Hematopoietic multipotent progenitor cell treated with erythropoietin and hydrocortisone succinate and interleukin-3 and kit ligand, for 6 days (in vitro differentiated cells): ENCODE results near the gene TSPAN11.
A peak's percentile ranks its signal among the peaks of the same experiment; 100 is the strongest.
"Not testable (repeated sequence)": the region's sequence is repeated elsewhere in the genome, so short reads cannot be mapped to it uniquely, and the experiment has no call there.

Source experiments
- DNase-seq: peaks from one replicate; pipeline ENCODE4 v3.0.0-alpha.2; 2015

The TSPAN11 gene

DNA sequence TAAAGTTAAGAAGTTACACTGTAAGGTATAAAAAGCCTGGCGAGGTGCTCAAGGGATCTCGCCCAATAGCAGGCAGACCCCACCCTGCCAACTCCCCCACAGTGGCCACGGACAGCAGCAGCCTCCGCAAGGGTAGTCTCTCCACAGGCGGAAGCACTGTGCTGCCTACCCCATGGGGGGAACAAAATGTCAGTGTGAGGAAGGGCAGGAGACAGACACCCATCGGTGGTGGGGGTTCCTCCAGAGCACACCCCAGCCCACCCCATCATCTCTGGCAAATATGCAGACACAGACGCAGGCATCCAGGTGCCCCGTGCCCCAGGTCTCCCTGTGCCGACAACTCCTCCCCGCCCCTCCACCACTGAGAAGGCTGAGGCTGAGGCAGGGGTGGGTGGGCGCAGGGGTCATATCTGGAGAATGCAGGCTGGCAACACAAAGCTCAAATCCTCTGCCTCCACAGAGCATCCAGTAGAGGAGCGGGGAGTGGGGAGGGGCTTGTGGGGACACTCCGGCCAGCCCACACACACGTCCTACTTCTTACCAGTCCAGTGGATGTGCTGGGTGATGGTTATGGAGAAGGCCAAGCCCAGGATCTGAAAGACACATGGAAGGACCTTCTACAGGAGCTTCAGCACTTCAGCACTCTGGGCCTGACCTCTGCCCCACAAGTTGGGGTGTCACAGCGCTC lies 78.9 kb downstream of the TSPAN11 start:
- DNase-seq = no peak

DNA sequence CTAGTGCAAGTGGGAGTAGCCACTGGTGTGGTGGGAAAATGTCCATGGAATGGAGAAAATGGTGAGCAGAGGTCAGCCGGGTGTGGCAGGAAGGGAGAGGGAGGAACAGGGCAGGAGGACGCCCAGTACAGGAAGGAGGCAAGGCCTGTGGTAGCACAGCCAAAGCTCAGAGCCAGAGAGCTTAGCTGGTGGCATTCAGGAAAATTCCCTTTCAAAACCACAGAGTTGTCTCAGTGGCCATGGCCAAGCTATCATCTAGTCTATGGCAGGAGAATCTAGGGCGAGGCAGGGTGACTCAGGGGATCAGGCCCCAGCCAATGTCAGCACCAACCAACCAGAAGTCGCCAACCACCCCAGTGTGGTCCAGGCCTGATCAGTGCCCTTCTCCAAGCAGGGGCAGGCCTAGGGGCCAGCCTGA lies 79.4 kb downstream of the TSPAN11 start:
- DNase-seq = peak; percentile 31

DNA sequence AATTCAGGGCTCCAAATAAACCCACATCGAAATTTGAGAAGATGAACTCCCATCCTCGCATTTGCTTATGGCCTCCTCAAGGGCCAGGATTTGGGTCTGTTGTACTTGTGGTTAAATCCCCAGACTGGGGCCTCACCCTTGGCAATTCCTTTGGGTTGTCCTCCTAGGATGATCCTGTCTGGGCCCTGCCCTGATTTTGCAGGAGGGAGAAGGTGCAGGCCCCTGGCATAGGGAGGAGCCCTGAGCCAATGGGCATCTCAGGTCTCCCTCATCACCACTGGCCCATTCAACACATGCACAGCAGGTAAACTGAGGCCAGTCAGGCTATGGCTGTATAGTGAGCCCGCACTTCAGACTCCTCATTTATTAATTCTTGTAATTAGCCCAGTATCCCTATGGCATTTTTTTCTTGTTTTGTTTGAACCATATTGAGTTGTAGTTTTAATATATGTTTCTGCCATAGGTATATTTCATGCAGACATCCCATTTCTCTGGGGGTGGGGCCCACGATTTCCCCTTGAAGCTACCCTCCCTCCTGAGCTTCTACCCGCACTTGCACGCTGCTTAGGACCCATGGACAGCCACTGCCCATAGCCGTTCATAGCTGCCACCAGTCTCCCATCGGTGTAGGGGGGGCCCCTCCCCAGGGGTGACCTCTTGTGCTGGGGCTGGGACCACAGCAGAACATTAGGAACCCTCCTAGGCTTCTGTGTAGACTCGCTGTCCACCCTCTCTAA lies 80.0 kb downstream of the TSPAN11 start:
- no peak for DNase-seq

DNA sequence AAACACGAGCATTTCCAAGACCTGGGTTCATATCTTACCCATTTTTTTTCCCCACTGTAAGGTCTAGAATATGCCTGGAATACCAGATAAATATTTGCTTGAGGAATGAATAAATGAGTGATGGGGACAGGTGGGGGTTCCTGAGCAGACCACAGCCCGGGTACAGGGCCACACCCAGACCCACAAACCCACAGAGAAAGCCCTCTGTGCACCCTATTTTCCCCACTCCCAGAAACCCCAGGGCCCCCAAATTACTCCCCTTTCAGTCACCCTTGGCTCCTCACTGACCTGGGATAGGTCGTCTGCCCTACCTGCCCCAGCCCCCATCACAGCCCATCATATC lies 80.6 kb downstream of the TSPAN11 start:
- DNase-seq = no peak

DNA sequence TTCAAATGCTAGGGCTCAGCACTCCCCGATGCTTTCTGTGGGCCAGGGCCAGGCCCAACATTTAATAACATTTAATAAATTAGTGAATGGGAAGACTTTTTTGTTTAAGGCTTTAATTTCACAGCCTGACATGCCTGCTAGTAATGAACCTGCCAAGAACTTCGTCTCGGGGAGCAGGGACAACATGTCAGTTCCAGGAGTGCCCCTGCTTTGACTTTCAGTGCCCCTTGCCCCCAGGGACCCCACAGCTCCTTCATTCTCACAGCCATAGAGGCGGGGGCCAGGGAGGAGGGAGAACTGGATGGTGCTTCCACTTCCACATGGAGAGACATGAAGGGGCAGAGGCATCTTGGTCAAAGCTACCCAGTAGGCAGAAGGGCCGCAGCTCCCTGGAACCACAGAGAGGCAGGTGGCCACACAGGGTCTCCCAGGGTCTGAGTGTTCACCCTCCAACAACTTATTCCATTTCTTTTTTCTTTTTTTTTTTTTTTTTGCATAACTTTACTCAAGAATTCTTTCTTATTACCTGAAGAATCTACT lies 81.2 kb downstream of the TSPAN11 start:
- no peak for DNase-seq

DNA sequence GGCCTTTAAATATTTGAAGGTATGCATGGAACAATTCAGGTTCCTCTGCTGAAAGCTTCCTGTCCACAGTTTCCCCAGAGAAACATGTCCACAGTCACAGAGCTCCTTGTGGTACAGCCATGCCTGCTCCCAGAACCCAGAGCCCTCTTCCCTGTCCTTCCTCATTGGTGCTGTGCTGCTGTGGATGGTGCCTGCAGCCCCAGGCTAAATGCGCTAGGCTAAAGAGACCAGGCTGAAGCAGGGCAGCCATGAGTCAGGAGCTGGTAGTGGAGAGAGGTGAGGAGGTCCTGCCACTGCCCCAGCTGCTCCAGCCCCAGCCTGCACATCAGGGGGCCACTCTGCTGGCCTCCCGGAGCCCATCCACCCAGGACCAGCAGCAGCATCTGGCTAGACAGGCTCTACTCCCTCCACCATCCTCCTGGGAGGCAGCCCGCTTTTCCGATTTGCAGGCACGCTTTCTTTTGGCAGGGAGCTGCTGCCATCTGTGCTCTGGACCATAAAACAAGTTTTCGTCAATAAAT lies 81.8 kb downstream of the TSPAN11 start:
- no peak for DNase-seq

DNA sequence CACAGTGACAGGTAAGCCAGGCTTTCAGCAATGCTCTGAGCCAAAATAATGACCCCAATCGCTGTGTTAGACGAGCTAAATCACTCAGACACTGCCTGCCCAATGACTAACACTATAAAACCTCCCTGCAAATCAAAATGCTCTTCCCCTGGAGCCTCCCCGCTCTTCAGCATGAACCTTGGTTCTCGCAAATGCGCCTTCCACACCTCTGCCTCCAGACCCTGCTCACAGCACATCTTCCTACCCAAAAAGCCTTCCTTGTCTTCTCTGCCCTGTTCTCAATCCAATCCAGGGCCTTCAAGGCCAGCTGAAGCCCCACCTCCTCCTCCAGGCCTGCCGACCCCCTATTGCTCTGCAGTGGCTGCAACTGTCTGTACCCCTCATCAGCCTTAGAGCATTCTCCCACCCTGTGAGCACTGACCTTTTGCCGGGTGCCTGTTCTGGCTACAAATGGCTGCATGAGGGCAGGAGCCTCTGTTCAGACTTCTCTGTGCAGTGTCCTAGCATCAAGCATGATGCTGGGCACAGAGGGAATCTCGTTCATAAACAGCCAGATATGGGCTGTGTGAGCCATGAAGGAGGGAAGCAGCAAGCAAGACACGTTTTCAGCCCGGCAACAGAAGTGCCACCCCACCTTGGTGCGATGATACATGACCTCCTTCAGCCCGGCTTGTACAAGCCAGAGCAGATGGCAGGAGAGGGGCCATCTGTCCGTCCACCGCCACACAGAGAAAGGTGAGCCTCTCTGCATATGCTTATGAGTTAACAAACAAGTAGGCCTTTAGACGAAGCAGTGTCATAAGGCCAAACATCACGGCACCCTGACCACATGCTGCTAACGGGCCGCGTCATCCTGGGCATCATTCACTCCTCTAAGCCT lies 82.7 kb downstream of the TSPAN11 start:
- DNase-seq = no peak

DNA sequence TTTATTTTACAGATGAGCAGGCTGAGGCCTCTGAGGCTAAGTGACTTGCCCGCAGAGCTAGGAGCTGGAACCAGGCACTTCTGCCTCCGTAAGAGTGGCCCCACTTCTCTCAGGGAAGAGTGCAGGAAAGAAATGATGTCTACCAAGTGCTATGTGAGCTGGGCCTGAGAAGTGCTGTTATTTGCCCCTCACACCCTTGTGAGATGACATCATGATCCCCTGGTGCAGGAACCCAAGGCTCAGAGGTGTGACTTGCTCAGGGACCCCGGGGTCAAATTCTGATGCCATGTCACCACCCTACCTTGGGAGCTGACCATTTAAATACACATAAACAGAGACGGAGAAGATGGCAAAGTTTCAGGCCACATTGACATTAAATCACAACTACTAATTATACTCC lies 83.4 kb downstream of the TSPAN11 start:
- no peak for DNase-seq

DNA sequence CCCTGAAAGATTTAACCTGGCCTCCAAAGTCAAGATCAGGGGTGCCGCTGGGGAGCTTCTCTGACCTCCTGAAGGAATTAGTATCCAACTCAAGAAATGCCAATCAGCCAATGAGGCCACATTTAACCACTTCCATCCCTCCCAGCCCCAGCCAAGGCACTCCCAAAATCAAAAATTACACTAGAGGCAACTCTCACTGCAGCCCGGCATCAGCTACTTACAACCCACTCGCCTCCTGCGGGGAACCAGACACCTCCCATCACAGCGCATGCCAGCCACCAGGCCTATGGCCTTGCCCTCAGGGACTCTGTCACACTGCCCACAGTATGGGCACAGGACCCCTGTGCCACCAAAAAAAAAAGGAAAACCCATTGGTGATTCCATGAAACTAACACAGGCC lies 84.8 kb downstream of the TSPAN11 start:
- no peak for DNase-seq

DNA sequence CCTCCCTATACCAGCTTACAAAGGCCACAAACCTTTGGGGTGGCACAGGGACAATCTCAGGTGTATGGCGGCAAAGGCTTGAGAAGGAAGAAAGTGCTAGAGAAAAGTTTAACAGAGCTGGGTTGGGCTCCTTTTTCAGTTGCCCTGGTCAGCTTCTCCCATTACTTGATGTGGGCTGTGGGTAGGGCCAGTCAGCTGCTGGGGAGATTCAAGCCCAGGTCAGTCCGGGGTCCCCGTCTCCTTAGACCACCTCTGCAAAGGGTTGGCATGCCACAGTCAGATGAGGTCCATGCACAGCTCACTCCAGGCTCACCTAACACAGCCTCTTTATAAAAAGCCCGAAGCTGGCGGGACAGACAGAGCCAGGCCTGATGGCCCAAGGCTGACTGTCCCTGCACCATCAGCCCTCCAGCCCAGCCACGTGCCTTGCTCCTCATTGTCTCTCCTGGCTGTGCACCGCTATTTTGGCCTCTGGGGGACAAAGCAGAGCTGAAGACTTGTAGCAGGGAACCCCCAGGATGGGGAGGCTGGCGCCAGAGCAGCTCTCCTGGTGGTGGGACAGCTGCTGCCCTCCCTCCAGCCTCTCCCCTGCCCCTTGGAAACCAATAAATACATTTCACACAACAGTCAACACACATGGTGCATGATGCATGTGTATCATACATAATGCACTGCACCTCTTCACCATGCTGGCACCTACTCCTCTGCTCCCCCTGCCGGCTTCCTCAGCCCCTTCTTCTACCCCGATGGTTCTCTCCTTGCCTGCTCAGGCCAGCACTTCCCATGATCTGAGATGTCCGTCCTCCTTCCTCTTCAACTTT lies 85.4 kb downstream of the TSPAN11 start:
- peak; percentile 10 for DNase-seq

DNA sequence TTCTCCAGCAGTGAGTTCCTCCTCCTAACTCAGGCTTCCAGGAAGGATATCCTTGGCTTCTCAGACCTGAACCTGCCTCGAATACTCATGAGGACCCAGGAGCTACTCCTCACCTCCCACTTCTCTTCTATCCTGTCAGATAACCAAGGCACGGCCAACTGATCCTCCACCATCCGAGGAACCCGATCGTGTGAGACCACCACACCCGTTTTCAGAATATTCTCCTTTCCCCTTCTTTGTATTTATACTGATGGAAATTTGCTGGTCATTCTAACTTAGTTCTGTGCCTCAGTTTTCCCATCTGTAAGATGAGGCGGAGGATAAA lies 86.0 kb downstream of the TSPAN11 start:
- not testable (repeated sequence) for DNase-seq

DNA sequence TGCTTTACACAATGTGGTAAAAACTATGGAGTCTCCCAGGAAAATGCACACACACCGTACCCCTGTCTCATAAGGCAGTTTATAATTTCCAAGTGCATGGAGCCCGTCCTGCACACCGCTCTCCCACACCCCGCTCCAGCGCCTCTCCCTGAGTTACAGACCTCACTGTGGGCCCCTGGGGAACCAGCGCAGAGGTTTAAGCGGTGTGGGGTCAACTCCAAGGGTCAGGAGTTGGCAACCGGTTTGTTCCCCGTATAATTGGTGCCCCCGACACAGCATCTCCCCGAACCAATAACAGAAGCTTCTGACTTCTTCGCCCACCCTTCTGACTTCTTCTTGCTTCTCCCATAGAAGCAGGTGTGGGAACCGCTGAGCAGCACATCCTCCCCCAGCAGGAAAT lies 88.7 kb downstream of the TSPAN11 start:
- no peak for DNase-seq

DNA sequence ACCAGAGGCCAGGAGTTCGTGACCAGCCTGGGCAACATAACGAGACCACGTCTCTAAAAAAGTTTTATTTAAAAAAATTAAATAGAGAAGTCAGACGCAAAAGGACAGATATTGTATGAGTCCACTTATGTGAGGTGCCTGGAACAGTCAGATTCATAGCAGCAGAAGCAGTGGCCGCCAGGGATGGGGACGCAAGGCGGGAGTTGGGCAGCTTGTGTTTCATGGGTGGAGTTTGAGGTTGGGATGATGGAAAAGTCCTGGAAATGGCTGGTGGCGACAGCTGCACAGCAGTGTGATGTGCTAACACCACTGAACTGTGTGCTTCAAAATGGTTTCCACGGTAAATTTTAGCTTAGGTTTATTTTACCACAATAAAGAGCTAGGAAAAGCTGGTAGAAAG lies 89.5 kb downstream of the TSPAN11 start:
- DNase-seq = no peak

DNA sequence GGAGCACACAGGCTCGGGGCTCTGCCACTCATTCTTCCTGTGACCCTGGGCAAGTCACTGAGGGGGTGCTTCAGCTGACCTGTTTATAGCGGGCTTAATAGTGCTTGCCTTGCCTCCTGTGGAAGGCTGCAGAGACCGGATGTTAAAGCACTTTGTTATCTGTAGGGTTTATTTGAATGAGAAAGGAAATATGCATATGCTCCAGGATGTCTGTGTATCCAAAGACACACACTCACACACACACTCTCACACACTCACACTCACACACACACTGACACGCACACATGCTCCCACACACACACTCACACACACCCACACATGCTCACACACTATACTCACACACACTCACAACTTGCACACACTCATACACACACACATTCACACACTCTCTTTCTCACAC lies 91.0 kb downstream of the TSPAN11 start:
- DNase-seq = no peak

DNA sequence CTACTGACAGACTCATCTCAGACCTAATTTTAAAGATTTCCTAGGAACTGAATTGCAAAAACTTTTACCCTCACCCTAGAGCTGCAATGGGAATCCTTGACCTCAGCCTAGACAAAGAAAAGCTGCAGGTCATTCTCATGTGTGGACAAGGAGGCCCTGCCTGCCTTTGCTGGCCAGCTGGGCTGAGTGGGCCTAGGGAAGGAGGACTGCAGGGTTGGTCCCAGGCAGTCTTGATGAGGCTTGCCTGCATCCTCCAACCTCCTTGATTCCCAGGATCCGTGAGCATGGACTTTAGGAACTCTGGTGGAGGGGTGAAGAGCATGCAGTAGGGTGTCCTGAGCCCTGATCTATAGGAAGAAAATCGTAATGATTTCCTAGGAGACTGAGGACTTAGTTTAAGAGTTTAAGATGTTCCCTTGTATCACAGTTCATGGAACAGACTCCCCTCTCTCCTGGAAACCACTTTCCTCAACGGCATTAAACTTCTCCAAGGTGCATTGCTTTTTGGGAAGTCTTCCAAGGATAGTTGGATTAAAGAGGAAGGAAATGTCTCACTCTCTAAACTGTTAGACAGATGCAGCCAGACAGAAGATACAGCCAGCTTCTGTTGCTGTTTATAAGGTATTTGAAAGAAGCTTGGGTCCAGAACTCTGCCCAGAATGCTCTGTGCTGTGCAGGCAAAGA lies 91.7 kb downstream of the TSPAN11 start:
- DNase-seq = no peak

DNA sequence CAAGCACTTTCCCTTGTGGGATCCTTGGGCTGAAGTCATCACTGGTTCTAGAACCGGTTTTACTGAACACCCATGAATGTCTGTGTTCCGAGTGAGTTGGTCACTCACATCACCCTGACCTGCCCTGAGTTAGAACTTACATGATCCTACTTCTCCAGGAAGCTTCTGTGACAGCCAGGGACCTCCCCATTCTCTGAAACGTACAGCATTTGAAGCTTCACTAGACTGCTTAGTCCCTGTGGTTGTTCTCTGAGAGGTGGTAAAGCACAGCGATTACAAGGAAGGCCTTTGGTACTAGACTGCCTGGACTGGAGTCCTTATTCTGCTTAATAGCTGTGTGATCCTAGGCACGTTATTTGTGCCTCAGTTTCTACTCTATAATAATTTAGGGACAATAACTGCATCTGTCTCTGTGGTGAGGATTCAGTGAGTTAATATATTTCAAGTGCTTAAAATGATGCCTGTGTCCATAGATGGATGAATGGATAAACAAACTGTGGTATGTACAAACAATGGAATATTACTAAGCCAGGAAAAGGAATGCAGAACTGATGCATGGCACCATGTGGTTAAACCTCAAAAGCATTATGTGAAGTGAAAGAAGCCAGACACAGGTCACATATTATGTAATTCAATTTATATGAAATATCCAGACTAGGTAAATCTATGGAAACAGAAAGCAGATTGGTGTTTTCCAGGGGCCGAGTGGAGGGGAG lies 92.4 kb downstream of the TSPAN11 start:
- DNase-seq = no peak

DNA sequence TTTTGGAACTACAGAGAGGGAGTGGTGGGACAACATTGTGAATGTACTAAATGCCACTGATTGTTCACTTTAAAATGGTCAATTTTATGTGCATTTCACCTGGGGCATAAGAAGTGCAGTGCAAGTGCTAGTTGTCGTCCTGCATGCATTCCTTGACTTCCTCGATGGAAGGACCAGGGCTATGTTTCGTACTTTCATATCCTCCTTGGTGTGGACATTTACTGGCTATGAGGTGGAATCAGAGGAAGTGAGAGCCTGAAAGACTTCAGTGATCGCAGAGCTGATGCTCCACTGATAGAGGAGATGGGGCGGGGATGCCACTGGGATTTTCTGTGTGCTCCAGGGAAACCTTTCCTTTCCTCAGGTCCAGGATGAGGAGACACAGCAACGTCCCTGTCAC lies 93.0 kb downstream of the TSPAN11 start:
- DNase-seq = no peak

DNA sequence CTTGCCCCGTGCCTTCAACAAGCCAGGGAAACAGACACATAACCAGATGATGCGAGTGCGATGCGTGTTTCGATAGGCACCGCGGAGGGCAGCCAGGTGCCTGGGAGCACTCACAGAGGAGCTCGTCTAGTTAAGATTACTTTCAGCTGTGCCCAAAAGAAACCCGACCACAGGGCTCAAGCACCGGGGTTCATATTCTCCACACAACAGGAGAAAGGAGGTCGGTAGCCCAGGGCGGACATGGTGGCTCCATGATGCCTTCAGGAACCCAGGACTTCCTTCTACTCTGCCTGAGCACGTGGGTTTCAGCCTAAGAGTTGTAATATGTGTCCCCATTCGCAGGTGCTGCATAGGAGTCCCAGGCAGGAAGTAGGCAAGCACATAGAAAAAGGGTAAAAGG lies 93.4 kb downstream of the TSPAN11 start:
- DNase-seq = no peak

DNA sequence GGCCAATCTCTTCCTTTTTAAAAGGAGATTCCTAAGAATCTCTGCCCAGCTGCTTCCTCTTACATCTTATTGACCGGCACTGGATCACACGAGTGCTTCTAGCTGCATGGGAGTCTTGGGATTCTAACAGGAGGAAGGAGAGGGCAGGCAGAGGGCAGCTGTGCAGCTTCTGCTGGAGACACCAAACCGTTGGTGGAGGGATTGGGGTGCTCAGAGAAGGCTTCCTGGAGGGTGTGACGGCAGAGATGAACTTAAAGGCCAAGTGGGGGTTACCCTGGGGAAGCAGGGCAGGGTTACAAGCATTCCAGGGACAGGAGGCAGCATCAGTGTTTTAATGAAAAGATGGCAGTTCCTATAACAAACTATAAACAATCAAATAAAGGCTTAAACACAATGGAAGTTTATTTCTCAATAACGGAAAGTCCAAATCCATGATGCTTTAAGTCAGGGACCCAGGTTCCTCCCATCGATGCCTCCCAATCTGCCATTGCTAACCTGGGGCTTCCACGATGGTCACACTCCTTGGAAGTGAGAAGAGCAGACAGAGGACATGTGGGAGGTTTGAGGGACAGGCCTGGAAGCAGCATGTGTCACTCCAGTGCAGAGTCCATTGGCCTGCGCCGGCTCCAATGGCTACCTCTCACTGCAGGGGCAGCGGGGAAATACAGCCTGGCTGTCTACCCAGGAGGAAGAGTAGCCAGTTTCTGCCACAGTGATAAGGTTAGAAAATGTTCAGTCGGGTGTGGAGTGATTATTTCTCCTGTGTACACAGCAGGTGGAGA lies 94.0 kb downstream of the TSPAN11 start:
- no peak for DNase-seq

DNA sequence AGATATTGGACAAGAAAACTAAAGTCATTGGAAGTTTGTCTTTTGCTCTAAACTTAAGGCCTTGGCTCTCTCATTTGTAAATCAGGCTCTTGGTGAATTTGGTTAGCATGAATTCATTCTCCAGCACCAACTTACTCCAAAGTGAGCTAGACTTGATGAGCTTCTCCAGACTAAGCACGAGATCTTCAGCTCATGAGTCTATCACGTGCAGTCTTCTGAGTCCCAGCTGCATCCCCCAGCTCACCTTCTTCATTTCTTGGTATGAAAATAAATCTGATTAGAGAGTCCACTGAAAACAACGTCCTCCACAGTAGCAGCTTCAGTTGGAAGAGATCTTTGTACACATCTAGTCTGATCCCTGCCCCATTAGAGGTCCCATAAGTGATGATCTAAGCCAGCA lies 94.6 kb downstream of the TSPAN11 start:
- DNase-seq = no peak
